NOMO-1 treated with DMSO at 0.1 percent for 48 hours (cell line): ENCODE data around the gene GSTT2.
"Not testable (repeated sequence)": the region's sequence is repeated elsewhere in the genome, so short reads cannot be mapped to it uniquely, and the experiment has no call there.

Experiments used
- DNase-seq: peaks from one replicate; lab custom pipeline; 2025; ENCODE audit not compliant: unreplicated experiment; lab: John Stamatoyannopoulos, UW

The GSTT2 gene

GRCh38 chr22:23979557-23980240 is at the start of gene GSTT2:
TSS of gene GSTT2 (plus strand) at chr22:23980134.
- not testable (repeated sequence) for DNase-seq

GRCh38 chr22:23938328-23939016 is 41.5 kb upstream of the GSTT2 start:
- DNase-seq, result no peak

- DNase-seq, result no peak
Observed at GRCh38 chr22:23939017-23939357, 40.9 kb upstream of the GSTT2 start.

- DNase-seq, result not testable (repeated sequence)
Observed at GRCh38 chr22:23940166-23940565, 39.8 kb upstream of the GSTT2 start.

DNA sequence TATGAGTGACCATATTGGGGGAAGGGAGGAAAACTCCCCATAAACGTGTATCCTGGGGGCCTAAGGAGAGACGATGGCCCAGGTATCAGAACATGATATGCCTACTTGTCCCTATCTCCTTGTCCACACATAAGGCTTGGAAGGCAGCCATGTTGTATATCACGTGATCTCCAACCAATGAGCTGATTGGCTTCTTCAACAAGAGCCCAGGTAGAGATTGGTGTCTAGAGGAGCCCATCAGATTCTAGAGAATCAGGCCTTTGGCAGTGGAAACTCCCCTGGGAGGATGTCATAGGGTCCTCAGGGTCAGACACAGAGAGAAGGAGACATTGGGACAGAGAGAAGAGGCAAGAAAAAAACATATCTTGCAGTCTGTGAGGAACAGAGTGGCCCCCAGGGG is 32.5 kb upstream of the GSTT2 start:
- DNase-seq, result not testable (repeated sequence)

DNA sequence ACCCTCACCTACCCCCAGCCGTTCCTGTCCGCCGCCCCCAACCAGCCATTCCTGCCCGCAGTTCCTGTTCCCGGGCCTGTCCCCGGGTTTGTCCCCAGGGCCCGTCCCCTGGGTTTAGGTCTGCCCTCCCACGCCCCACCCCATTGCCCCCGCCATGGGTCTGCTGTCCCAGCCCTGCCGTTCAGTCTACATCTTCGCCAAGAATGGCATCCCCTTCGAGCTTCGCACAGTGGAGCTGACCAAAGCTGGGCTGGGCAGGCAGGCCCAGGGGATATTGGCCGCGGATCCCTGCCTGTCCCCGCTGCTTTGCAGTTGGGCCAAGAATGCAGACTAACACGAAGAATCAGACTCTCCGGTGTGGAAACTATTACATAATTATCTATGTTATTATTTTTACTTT is 30.2 kb upstream of the GSTT2 start:
- DNase-seq, result not testable (repeated sequence)

DNA sequence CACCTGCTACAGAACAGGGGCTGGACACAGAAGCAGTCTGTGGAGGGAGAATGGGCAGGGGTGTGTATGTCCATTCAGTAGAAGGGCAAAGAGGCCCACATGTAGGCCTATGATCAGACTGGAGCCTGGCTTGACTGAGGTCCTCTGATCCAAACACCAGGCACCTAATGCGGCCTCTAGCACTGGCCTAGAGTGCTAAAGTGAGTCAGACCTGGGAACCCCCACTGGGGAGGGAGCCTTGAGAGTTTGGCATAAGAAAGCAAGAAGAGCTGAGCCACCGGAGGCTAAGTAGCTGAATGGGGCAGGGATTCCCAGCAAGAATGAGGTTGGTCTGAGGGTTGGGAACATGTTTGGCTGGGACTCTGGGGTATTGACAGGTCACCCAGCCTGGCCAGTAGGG is 28.6 kb upstream of the GSTT2 start:
- not testable (repeated sequence) for DNase-seq

GRCh38 chr22:23952794-23953405 is 27.0 kb upstream of the GSTT2 start:
- DNase-seq, result not testable (repeated sequence)

GRCh38 chr22:23953485-23953884 is 26.4 kb upstream of the GSTT2 start:
- not testable (repeated sequence) for DNase-seq

DNA sequence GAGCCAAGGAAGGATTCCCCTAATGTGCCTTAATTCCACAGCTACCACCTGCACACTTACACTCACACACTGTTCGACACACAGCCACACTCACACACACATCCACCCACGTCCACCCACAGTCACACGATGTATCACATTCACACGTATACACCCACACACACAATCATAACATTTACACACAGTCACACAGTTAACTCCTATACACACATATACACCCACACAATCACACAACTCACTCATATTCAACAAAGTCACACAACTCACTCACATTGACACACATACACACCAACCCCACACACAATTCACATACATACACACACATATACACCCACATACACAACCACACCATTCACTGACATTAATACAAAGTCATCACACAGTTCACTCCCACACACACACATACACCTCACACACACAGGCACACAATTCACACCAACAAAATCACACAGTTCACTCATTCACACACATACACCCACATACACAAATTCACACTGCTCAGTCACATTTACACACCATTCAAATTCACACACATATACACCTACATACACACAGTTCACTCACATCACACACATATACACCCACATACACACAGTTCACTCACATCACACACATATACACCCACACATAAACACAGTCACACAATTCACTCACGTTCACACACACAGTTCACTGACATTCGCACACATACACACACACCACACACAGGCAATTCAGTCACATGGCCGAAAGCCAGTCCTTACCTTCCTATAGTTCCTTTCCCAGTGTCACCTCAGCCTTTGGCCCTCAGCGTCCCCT is 25.5 kb upstream of the GSTT2 start:
- not testable (repeated sequence) for DNase-seq

DNA sequence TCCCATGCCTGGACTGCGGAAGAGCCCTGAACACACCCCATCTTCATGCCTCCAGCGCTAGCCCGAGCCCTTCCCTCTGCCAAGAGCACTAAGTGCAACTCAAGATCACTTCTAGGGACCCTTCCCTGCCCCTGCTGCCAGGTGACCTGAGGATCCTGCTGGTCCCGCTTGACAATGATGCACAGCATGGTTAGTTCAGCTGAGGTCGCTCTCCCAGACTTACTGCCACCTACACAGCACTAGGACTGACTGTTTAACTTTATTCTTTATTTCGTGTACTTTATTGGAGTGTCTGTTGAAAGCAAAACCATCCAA is 25.0 kb upstream of the GSTT2 start:
- DNase-seq, result not testable (repeated sequence)

GRCh38 chr22:23955886-23956285 is 24.0 kb upstream of the GSTT2 start:
- DNase-seq, result not testable (repeated sequence)

DNA sequence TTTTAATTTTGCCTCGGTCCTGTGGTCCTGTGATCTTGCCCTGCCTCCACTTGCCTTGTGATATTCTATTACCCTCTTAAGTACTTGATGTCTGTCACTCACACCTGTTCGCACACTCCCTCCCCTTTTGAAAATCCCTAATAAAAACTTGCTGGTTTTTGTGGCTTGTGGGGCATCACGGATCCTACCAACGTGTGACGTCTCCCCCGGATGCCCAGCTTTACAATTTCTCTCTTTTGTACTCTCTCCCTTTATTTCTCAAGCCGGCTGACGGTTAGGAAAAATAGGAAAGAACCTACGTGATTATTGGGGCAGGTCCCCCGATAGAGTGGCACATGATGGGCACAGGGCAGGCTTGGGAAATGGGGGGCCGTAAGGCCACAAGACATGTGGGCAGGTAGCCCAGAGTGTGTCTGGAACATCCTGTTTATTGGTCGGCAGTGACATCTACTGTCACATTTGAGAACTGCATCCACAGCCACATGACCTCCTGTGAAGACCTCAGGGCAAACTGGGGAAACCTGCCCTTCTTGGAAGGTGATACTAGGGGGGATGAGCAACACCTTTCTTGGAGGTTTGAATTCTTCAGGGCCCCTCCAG is 23.5 kb upstream of the GSTT2 start:
- DNase-seq, result peak; percentile 14

DNA sequence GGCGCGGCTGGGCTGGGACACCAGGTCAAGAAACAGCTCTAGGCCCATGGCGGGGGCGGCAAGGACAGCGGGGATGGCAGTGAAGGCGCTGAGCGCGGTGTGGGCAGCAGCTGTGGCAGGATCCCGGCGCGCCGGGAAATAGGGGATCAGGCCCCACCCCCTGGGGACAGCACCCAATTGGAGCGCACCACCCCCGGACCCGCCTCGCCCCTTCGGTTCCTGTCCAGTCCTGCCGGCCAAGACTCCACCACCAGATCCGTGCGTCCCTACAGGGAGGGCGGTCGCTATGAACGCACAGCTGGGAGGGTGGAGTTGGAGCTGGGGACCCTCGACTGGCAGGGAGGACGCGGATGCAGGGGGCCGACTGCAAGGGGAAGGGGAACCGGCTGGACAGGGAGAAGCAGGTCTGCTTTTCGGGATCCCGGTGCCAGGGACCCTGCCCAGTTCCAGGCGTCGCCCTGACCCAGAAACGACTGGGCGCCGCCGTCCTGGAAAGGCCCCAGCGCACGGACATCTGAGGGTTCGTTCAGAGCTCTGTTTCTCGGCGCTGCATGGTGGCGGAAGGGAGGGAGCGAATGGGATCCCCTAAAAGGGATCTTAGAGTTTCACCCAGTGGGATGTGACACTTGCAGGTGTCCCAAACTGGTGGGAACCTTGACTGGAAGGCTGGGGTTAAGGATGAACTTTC is 18.7 kb upstream of the GSTT2 start, which contains the start of gene GSTT2B:
Gene GSTT2B (minus strand): TSS at position 112 of the 688 bp plus-strand sequence. CDS start 64 bp downstream, at position 48.
- DNase-seq, result not testable (repeated sequence)

DNA sequence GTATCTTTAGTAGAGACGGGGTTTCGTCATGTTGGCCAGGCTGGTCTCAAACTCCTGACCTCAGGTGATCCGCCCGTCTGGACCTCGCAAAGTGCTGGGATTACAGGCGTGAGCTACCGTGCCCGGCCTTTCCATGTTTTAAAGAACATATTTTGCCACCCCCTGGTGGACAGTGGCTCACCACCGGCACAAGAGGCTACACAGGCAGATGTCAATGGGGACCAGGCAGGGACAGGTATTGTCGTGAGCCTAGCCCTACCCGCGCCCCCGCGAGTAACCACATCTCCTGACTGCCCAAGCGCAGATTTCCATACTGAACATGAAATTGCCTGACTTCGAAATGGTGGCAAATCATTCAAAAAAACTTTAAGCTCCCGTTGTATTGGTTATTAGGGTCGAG is 13.8 kb upstream of the GSTT2 start:
- DNase-seq, result not testable (repeated sequence)

- DNase-seq, result not testable (repeated sequence)
Observed at GRCh38 chr22:23966568-23966967, 13.4 kb upstream of the GSTT2 start, which contains the start of gene DDTL. TSS of gene DDTL (plus strand) at chr22:23966888. CDS start at chr22:23966915, 27 bp downstream.

GRCh38 chr22:23969071-23969470 is 10.9 kb upstream of the GSTT2 start:
- DNase-seq, result no peak

- DNase-seq, result no peak
Observed at GRCh38 chr22:23970201-23970641, 9.7 kb upstream of the GSTT2 start.

GRCh38 chr22:23970816-23971486 is 9.0 kb upstream of the GSTT2 start:
- DNase-seq, result no peak

DNA sequence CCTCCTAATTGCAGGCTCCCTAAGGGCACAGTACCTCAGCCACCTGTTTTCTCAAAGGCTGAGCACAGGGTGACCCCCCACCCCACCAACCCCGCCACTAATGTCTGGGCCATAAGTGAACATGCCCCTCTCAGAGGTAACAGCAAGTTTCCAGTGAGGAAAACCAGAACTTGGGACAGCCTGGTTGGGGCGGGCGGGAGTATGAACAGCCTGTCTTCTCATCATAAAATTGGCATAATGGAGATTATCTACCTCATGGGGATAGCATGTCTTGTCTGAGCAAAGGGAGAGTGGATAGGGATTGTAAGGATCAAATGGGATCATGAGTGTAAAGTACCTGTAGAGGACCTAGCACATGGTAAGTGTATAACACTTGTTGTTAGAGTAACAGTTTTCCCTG is 8.0 kb upstream of the GSTT2 start:
- DNase-seq, result not testable (repeated sequence)
